ENCODE results near the gene SNX5. TPM values are rescaled to one million over a fixed set of nuclear protein-coding genes. Genes with fewer than 3 reads are reported as not detected.
A peak's percentile ranks its signal among the peaks of the same experiment; 100 is the strongest.

The SNX5 gene
- total RNA-seq, 2 donors from 2014 or later: 63.8 to 71.5 TPM

DNA sequence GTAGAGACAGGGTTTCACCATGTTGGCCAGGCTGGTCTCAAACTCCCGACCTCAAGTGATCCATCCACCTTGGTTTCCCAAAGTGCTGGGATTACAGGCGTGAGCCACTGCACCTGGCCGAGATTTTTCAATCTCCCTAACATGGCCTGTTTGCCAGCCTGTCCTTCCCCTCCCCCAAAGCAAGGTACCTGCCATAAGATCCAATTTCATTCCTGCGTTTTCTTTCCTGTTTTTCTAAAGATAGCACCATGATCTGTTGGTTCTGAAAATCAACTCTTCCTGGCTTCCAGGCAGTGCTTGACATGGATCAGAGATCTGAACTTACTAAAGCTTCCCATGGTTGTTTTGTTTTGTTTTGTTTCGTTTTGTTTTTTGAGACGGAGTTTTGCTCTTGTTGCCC is 7.7 kb upstream of the SNX5 start:
- DNase-seq (no peak), ATAC-seq (no peak)
- Mint-ChIP-seq H3K27me3 (no peaks in the 10 kb centered on the region), H3K4me3 (no peak overlapping the region), H3K36me3 (ENCODE audit: low read depth) (peaks cover 6% of the 10 kb centered on the region), H3K4me1 (peaks cover 25% of the 10 kb centered on the region), H3K27ac (no peak overlapping the region)
- H3K9me3 ChIP-seq (ENCODE audit: control insufficient read depth, low read length, poor library complexity, severe bottlenecking): no peaks in the 10 kb centered on the region

DNA sequence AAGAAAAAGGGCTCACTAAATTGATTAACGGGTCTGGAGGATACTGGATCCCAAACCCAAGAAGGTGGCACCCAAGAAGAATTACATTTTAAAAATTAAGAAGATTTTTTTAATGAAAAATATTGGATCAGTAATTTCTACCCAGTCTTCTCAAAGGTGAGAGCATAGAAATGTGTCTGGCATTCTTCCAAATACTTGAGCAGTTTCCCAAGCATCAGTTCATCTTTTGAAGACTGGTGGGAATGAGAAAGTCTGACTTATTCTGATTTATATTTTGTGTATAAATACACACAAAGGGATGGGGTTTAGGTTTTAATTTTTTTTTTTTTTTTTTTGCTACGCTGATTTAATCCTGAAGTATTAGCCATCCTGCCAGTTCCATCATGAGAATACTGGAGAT is 3.5 kb upstream of the SNX5 start:
- Mint-ChIP-seq H3K27ac (peak overlapping the region; percentile 97), H3K36me3 (ENCODE audit: low read depth) (peaks cover 3% of the 10 kb centered on the region), H3K27me3 (no peaks in the 10 kb centered on the region), H3K4me1 (peaks cover 38% of the 10 kb centered on the region), H3K4me3 (peak overlapping the region; percentile 95)
- ATAC-seq (no peak), DNase-seq (no peak)
- H3K9me3 ChIP-seq (ENCODE audit: control insufficient read depth, low read length, poor library complexity, severe bottlenecking): no peaks in the 10 kb centered on the region

DNA sequence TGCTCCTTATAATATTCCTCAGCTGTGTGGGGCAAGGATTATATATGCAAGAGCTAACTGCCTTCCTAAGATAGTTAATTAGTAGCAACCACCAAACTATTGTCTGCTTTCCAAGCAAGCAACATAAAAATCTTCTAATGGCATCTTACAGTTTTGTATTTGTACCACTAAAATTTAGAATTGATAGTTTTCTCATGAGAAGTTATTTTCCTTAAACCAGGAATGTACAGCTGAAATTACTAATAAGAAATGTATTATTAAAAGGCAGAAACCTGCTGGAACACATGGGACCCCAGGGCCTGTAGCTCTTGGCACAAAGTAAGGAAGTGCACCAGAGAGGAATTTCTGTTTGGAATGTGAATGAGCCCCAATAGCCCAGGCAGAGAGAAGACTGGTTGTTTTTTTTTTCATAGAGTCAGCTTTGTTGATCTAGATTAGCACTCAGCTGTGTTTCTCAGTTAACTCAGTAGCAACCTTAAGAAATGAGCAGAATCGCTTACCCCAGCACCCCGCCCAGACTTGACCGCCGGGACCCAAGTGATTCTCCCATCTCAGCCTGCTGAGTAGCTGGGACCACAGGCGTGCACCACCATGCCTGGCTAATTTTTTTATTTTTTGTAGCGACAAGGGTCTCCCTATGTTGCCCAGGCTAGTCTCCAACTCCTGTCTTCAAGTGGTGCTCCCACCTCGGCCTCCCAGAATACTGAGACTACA is 2.9 kb upstream of the SNX5 start:
- peak overlapping the region; percentile 97 for H3K27ac Mint-ChIP-seq
- peaks cover 2% of the 10 kb centered on the region for H3K36me3 Mint-ChIP-seq (ENCODE audit: low read depth)
- no peak for DNase-seq
- no peak for ATAC-seq
- peak overlapping the region; percentile 95 for H3K4me3 Mint-ChIP-seq
- H3K27me3 Mint-ChIP-seq: no peaks in the 10 kb centered on the region
- no peaks in the 10 kb centered on the region for H3K9me3 ChIP-seq (ENCODE audit: control insufficient read depth, low read length, poor library complexity, severe bottlenecking)
- H3K4me1 Mint-ChIP-seq: peaks cover 45% of the 10 kb centered on the region

DNA sequence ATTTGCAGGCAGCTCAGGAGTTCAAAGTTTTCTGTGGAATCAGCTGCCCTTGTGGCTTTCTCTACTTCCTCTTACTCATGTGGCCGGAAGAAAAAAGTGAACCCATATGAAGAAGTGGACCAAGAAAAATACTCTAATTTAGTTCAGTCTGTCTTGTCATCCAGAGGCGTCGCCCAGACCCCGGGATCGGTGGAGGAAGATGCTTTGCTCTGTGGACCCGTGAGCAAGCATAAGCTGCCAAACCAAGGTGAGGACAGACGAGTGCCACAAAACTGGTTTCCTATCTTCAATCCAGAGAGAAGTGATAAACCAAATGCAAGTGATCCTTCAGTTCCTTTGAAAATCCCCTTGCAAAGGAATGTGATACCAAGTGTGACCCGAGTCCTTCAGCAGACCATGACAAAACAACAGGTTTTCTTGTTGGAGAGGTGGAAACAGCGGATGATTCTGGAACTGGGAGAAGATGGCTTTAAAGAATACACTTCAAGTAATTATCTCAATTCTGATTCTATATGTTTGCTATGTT is 1.4 kb upstream of the SNX5 start:
- DNase-seq (no peak), ATAC-seq (no peak)
- Mint-ChIP-seq H3K27me3 (no peaks in the 10 kb centered on the region), H3K36me3 (ENCODE audit: low read depth) (no peaks in the 10 kb centered on the region), H3K4me1 (peaks cover 55% of the 10 kb centered on the region), H3K4me3 (peak overlapping the region; percentile 95), H3K27ac (peak overlapping the region; percentile 97)
- H3K9me3 ChIP-seq (ENCODE audit: control insufficient read depth, low read length, poor library complexity, severe bottlenecking): no peaks in the 10 kb centered on the region

DNA sequence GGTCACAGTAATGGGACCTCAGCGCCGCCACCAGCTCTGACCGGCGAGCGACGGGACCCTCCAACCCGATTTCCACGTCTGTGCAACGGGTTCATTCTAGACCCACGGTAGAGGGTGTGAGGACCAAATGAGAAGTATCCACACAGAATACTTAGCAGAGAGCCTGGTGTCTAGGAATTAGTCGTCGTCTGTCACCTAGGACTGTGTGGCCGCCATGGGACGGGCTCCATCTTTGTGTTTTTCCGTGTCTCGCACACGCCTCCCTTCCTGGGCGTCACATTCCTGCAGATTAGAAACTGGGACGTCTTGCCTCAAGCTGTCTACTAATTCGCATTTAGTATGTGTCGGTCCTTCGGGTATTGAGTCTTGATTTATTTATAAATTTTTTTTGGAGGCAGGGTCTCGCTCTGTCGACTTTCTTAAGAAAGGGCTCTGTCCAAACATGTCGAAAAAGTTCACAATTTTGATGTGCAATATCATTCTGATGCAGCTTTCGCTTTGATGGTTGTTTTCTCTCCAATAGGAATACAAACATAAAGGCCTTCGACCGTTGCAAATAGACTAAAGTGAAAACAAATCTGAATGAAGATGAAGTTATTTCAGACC is 787 bp upstream of the SNX5 start:
- DNase-seq (peak in 1 of 3 donors; percentile 15), ATAC-seq (peak; percentile 12)
- peaks cover 61% of the 10 kb centered on the region for H3K4me1 Mint-ChIP-seq
- peak overlapping the region; percentile 95 for H3K4me3 Mint-ChIP-seq
- no peaks in the 10 kb centered on the region for H3K36me3 Mint-ChIP-seq (ENCODE audit: low read depth)
- H3K27ac Mint-ChIP-seq: peak overlapping the region; percentile 97
- H3K27me3 Mint-ChIP-seq: no peaks in the 10 kb centered on the region
- no peaks in the 10 kb centered on the region for H3K9me3 ChIP-seq (ENCODE audit: control insufficient read depth, low read length, poor library complexity, severe bottlenecking)

DNA sequence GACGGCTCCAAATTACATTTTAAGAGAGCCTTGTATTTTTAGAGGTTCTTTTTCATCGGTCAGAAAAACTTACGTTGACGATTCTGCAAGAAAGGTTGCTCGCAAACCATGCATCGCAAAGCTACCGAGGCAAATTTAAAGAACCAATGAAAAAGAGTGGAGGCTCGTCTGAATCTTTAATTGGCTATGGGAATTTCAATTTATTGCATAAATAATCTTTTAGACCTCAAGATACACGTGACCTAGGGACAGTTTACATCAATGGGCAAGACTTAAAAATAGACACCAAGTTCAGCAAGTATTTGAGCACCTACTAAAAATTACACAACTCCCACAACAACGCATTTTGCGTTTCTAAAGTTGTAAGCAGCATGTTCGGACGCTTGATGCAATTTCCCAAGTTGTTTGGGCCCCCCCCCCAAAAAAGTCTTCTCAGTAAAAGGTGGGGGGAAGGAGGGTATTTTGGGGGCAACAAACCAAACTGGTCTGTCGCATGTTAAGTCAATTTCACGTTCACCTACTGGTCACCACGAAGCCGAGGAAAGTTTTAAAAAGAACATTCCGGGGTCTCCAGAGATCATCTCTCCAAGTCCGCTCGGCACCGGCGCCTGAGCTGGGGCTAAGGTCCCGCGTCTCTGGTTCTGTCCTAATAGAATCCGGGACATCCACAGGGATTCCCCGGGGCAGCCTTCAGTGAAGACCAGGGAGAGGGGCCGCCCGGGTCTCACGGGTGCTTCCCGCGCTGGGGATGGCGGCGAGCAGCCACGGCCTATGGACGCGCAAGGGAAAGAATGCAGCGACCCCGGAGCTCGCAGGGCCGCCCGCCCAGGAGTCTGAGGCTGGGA is 851 bp downstream of the SNX5 start:
- ATAC-seq: no peak
- peaks cover 2% of the 10 kb centered on the region for H3K36me3 Mint-ChIP-seq (ENCODE audit: low read depth)
- H3K27me3 Mint-ChIP-seq: no peaks in the 10 kb centered on the region
- no peaks in the 10 kb centered on the region for H3K9me3 ChIP-seq (ENCODE audit: control insufficient read depth, low read length, poor library complexity, severe bottlenecking)
- H3K4me1 Mint-ChIP-seq: peaks cover 61% of the 10 kb centered on the region
- peak overlapping the region; percentile 95 for H3K4me3 Mint-ChIP-seq
- peak overlapping the region; percentile 97 for H3K27ac Mint-ChIP-seq
- peak in 1 of 3 donors; percentile 8 for DNase-seq

DNA sequence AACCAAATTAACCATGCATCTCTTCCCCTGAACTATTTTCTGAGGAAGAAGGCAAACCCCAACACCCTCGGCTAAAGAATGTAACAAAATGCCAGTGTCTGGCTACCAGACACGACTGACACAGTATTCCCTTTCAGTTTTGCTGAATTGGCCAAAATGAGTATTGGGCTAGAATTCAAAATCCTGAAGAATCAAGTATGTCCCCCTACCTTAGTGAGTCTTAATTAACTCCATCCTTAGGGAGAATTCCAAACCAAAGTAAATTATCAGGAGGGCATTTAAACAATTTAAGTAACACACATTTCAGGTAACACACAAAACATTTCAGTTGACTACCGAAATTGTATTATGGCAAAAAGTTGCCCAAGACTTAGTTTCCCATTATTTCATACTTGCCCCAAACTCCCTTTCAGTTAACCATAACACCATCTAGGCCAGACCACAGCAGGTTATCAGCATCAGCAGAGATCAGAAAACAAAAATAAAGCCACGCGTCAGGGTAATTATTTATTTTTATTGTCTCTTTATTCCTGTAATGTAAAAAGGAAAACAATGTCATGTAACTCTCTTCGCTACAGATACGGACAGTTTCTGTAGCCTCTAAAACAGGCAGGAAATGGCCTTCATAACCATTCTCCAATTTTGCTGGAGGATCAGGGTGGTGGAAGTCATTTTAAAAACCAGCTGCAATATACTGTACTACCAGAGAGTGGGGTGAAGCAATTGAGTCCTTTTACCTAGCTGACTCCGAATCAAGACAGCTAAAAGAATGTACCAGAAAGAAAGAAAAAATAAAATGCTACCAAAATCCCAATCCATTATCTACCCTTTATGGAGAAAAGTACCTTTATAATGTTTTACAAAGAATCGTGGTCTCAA is 1.9 kb downstream of the SNX5 start:
- Mint-ChIP-seq H3K27me3 (no peaks in the 10 kb centered on the region), H3K27ac (peak overlapping the region; percentile 97), H3K36me3 (ENCODE audit: low read depth) (peaks cover 2% of the 10 kb centered on the region), H3K4me1 (peaks cover 62% of the 10 kb centered on the region), H3K4me3 (peak overlapping the region; percentile 95)
- ATAC-seq (peak; percentile 24), DNase-seq (no peak)
- H3K9me3 ChIP-seq (ENCODE audit: control insufficient read depth, low read length, poor library complexity, severe bottlenecking): no peaks in the 10 kb centered on the region

DNA sequence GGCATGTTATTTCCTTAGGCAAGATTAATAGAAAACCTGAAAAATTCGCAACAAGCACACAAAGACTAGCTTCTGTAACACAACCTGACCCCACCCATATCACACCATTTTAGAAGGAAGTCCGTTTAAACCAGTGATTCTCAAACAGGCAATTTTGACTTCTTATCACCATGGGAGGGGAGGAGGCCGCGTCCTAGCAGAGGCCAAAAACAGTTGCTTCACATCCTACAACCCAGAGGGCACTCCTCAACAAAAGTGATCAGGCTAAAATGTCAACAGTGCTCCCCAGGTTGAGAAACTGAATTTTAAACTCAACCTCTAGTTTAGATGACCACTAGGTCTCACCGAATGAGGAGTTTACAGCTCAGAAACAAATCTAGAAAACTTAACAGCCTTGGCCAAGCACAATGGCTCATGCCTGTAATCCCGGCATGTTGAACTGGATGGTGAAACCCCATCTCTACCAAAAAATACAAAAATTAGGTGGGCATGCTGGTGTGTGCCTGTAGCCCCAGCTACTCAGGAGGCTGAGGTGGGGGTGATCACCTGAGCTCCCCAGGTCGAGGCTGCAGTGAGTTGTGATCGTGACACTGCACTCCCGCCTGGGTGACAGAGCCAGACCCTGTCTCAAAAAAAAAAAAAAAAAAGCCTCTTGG is 3.4 kb downstream of the SNX5 start:
- no peaks in the 10 kb centered on the region for H3K9me3 ChIP-seq (ENCODE audit: control insufficient read depth, low read length, poor library complexity, severe bottlenecking)
- ATAC-seq: no peak
- peaks cover 2% of the 10 kb centered on the region for H3K36me3 Mint-ChIP-seq (ENCODE audit: low read depth)

DNA sequence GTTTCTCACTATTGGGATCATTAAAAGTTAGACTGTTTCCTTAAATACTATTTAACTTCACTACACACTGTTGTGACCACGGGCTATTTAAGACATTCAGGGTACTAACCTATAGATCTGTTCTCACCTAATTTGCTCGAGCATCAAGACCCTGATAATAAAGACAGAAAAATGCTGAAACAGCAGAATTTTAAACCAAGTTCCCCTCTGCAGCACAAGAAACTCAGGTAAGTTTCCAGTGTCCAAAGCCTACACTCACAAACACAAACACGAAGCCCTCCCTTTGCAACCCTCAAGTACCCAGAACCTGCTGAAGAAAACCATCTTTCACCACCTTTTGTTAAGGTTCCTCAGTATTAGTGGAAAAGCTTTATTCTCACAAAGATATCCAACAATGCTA is 4.0 kb downstream of the SNX5 start:
- H3K27me3 Mint-ChIP-seq: no peaks in the 10 kb centered on the region
- no peak for DNase-seq
- H3K4me1 Mint-ChIP-seq: peaks cover 59% of the 10 kb centered on the region
- H3K4me3 Mint-ChIP-seq: peak overlapping the region; percentile 95
- H3K36me3 Mint-ChIP-seq (ENCODE audit: low read depth): peaks cover 2% of the 10 kb centered on the region
- H3K27ac Mint-ChIP-seq: peak overlapping the region; percentile 97
- H3K9me3 ChIP-seq (ENCODE audit: control insufficient read depth, low read length, poor library complexity, severe bottlenecking): no peaks in the 10 kb centered on the region
- no peak for ATAC-seq

More for the DNA sequence above, 3.4 kb downstream of the SNX5 start:
- H3K27ac Mint-ChIP-seq: peak overlapping the region; percentile 97
- no peak for DNase-seq
- no peaks in the 10 kb centered on the region for H3K27me3 Mint-ChIP-seq
- H3K4me3 Mint-ChIP-seq: peak overlapping the region; percentile 95
- H3K4me1 Mint-ChIP-seq: peaks cover 60% of the 10 kb centered on the region

DNA sequence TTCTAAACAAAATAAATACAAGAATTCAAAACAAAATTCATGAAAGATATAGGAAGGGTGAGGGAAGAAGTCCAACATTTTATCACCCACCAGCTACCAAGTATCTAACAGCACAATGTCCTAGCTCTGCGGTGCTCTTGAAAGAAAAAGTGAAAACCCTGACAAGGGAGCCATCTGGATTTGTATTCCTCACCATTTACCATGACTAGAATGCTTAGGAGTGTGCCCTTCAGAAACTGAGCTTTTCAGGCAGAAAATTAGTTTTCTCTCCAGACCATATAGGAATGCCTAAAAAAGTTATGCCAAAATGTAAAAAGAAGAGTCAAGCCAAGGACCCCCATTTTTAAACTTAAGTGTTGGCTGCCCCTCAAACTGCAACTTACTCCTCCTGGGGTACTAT is 4.5 kb downstream of the SNX5 start:
- peak overlapping the region; percentile 97 for H3K27ac Mint-ChIP-seq
- peaks cover 63% of the 10 kb centered on the region for H3K4me1 Mint-ChIP-seq
- no peaks in the 10 kb centered on the region for H3K9me3 ChIP-seq (ENCODE audit: control insufficient read depth, low read length, poor library complexity, severe bottlenecking)

DNA sequence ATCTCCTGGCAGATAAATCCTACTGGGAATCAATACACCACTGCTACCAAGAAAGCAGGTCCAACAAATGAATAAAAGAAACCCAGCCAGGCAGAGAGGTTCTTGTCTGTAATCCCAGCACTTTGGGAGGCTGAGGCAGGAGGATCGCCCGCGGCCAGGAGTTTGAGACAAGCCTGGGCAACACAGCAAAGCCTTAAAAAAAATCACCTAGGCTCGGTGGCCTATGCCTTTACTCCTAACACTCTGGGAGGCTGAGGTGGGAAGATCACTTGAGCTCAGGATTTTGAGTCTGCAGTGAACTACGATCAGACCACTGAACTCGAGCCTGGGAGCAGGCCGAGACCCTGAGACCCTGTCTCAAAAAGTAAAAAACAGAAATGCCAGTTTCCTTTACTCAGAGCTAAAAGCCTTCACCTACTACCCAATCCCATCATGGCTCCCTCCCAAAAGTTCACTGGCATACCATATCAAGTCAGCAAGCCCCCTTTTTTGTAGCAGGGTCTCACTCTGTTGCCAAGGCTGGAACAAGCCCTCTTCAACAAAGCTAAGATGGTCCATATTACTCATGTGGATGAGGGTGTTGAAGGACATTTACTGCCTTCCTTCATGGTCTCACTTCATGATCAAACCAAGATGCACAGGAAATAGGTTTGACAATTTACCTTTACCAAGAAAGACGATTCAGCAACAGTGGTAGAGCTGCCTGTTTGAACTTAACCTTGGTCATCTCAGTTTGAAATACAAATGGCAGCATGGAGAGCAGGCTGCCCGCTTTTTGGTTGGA is 5.3 kb downstream of the SNX5 start:
- no peaks in the 10 kb centered on the region for H3K9me3 ChIP-seq (ENCODE audit: control insufficient read depth, low read length, poor library complexity, severe bottlenecking)
- Mint-ChIP-seq H3K4me3 (peak overlapping the region; percentile 52), H3K36me3 (ENCODE audit: low read depth) (peaks cover 2% of the 10 kb centered on the region), H3K27ac (peak overlapping the region; percentile 97), H3K4me1 (peaks cover 69% of the 10 kb centered on the region), H3K27me3 (no peaks in the 10 kb centered on the region)
- ATAC-seq (no peak), DNase-seq (no peak)

More for the DNA sequence above, 4.5 kb downstream of the SNX5 start:
- Mint-ChIP-seq H3K36me3 (ENCODE audit: low read depth) (peaks cover 2% of the 10 kb centered on the region), H3K27me3 (no peaks in the 10 kb centered on the region), H3K4me3 (peak overlapping the region; percentile 95)
- ATAC-seq (no peak), DNase-seq (no peak)

Data from T-helper 17 cell (primary cell).